ENCODE measurements around the gene SH3BGRL2.
A peak's percentile ranks its signal among the peaks of the same experiment; 100 is the strongest.

SH3BGRL2 gene

GRCh38 chr6:79605061-79605460, 26.1 kb upstream of the SH3BGRL2 start:
- Histone ChIP-seq H3K9me3 (ENCODE audit: control insufficient read depth, low read length) (no peaks in the 10 kb centered on the region), H3K4me1 (ENCODE audit: control insufficient read depth, insufficient read depth, low read length) (peaks cover 15% of the 10 kb centered on the region), H3K4me3 (ENCODE audit: low read length) (no peak overlapping the region), H3K9ac (ENCODE audit: low read length) (no peak overlapping the region), H3K27me3 (replicated peaks; ENCODE audit: control insufficient read depth, insufficient read depth, low read length) (no peaks in the 10 kb centered on the region), H3K36me3 (ENCODE audit: control insufficient read depth, insufficient read depth, low read length, severe bottlenecking) (no peaks in the 10 kb centered on the region)
- no peak for DNase-seq (ENCODE audit: low read depth)

DNA sequence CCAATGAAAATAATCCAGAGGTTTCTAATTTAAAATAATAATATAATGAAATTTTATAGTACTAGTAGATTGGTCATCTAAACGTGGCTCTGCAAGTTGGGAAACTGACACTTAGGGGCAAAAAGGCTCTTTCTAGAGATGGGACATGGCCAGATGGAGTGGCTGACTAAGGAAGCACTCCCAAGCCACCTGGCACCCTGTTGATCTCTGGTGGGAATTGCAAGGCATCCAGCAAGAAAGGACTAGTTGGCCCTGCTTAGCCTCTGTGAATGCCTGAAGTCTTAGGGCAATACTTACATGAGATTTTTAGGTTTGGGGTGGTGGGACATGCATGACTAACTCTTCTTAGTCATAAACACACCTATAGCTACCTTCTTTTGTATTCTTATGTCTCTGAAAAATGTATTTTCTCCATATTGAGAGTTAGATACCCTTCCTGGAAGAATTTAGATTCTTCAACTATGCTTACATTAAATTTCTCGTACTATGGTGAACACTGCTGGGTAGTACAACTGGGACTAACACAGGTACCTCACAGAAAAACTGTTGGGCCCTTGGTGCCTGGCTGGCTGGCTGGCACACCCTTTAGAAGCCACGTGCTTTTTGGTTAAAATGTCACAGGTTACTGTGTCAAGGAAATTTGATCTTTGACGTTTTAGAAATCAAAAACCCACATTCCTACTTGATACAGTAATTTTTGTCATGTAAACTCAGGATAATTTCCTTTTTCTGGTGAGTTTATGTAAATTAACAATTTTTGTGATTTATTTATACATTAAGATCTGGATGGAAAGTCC, 25.0 kb upstream of the SH3BGRL2 start:
- Histone ChIP-seq H3K9me3 (ENCODE audit: control insufficient read depth, low read length) (no peaks in the 10 kb centered on the region), H3K4me3 (ENCODE audit: low read length) (no peak overlapping the region), H3K4me1 (ENCODE audit: control insufficient read depth, insufficient read depth, low read length) (peaks cover 15% of the 10 kb centered on the region), H3K36me3 (ENCODE audit: control insufficient read depth, insufficient read depth, low read length, severe bottlenecking) (no peaks in the 10 kb centered on the region), H3K9ac (ENCODE audit: low read length) (no peak overlapping the region), H3K27me3 (replicated peaks; ENCODE audit: control insufficient read depth, insufficient read depth, low read length) (no peaks in the 10 kb centered on the region)
- no peak for DNase-seq (ENCODE audit: low read depth)

GRCh38 chr6:79607000-79607399, 24.1 kb upstream of the SH3BGRL2 start:
- H3K27me3 ChIP-seq (replicated peaks; ENCODE audit: control insufficient read depth, insufficient read depth, low read length), result no peaks in the 10 kb centered on the region
- no peak overlapping the region for H3K4me3 ChIP-seq (ENCODE audit: low read length)
- no peak overlapping the region for H3K9ac ChIP-seq (ENCODE audit: low read length)
- H3K9me3 ChIP-seq (ENCODE audit: control insufficient read depth, low read length), result no peaks in the 10 kb centered on the region
- peaks cover 15% of the 10 kb centered on the region for H3K4me1 ChIP-seq (ENCODE audit: control insufficient read depth, insufficient read depth, low read length)
- no peaks in the 10 kb centered on the region for H3K36me3 ChIP-seq (ENCODE audit: control insufficient read depth, insufficient read depth, low read length, severe bottlenecking)
- DNase-seq (ENCODE audit: low read depth), result no peak

DNA sequence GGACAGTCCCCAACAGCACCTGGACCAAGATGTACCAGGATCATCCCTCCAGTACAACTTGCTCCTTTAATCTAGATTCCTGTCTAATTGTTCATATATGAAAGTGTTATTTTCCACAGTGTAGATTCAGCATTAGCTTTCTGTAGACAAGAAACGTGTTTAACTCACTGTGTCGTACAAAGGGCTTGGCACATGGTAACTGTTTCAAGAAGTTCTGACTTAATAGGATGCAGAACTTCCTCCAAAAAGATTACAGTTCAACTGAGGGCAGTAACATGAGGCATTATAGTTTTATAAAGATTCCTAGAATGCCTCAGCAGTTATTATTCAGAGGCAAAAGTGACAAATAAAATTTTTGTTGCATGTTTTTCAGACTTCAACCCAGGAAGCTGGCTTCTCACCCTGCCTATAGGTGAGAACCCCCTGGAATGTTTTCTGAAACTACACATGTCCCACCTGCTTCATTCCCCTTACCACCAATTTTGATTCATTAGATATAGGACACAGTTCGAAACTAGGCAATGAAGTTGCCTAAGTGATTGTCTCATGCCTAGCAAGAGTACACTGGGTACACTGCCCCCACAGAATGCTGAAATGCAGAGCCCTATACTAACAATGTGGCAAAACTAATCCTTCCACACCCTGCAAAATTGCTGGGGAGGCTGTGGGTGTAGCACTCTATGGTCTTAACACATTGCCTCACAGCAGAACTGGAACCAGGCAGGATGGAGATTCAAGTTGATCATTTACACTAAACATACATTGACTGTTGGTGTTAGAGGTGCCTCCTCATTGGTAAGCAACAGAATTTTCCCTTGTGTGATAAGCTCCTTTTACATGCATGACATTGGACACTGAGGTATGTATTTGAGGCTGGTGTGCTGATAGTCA, 22.6 kb upstream of the SH3BGRL2 start:
- no peaks in the 10 kb centered on the region for H3K9me3 ChIP-seq (ENCODE audit: control insufficient read depth, low read length)
- H3K4me1 ChIP-seq (ENCODE audit: control insufficient read depth, insufficient read depth, low read length), result peaks cover 15% of the 10 kb centered on the region
- H3K36me3 ChIP-seq (ENCODE audit: control insufficient read depth, insufficient read depth, low read length, severe bottlenecking), result no peaks in the 10 kb centered on the region
- no peaks in the 10 kb centered on the region for H3K27me3 ChIP-seq (replicated peaks; ENCODE audit: control insufficient read depth, insufficient read depth, low read length)
- peak; percentile 9 for DNase-seq (ENCODE audit: low read depth)
- H3K4me3 ChIP-seq (ENCODE audit: low read length), result no peak overlapping the region
- H3K9ac ChIP-seq (ENCODE audit: low read length), result peak overlapping the region; percentile 21

- Histone ChIP-seq H3K9ac (ENCODE audit: low read length) (peak overlapping the region; percentile 21), H3K4me1 (ENCODE audit: control insufficient read depth, insufficient read depth, low read length) (peaks cover 15% of the 10 kb centered on the region), H3K36me3 (ENCODE audit: control insufficient read depth, insufficient read depth, low read length, severe bottlenecking) (no peaks in the 10 kb centered on the region), H3K27me3 (replicated peaks; ENCODE audit: control insufficient read depth, insufficient read depth, low read length) (no peaks in the 10 kb centered on the region), H3K4me3 (ENCODE audit: low read length) (no peak overlapping the region), H3K9me3 (ENCODE audit: control insufficient read depth, low read length) (no peaks in the 10 kb centered on the region)
- no peak for DNase-seq (ENCODE audit: low read depth)
Observed at GRCh38 chr6:79609225-79609595, 21.9 kb upstream of the SH3BGRL2 start.

GRCh38 chr6:79610306-79611009, 20.7 kb upstream of the SH3BGRL2 start:
- H3K9me3 ChIP-seq (ENCODE audit: control insufficient read depth, low read length), result no peaks in the 10 kb centered on the region
- peaks cover 15% of the 10 kb centered on the region for H3K4me1 ChIP-seq (ENCODE audit: control insufficient read depth, insufficient read depth, low read length)
- H3K9ac ChIP-seq (ENCODE audit: low read length), result no peak overlapping the region
- H3K4me3 ChIP-seq (ENCODE audit: low read length), result no peak overlapping the region
- H3K36me3 ChIP-seq (ENCODE audit: control insufficient read depth, insufficient read depth, low read length, severe bottlenecking), result no peaks in the 10 kb centered on the region
- no peaks in the 10 kb centered on the region for H3K27me3 ChIP-seq (replicated peaks; ENCODE audit: control insufficient read depth, insufficient read depth, low read length)
- no peak for DNase-seq (ENCODE audit: low read depth)

GRCh38 chr6:79612457-79612856, 18.7 kb upstream of the SH3BGRL2 start:
- Histone ChIP-seq H3K4me1 (ENCODE audit: control insufficient read depth, insufficient read depth, low read length) (peaks cover 15% of the 10 kb centered on the region), H3K9ac (ENCODE audit: low read length) (no peak overlapping the region), H3K9me3 (ENCODE audit: control insufficient read depth, low read length) (no peaks in the 10 kb centered on the region), H3K4me3 (ENCODE audit: low read length) (no peak overlapping the region), H3K27me3 (replicated peaks; ENCODE audit: control insufficient read depth, insufficient read depth, low read length) (no peaks in the 10 kb centered on the region), H3K36me3 (ENCODE audit: control insufficient read depth, insufficient read depth, low read length, severe bottlenecking) (no peaks in the 10 kb centered on the region)
- no peak for DNase-seq (ENCODE audit: low read depth)

- H3K36me3 ChIP-seq (ENCODE audit: control insufficient read depth, insufficient read depth, low read length, severe bottlenecking), result no peaks in the 10 kb centered on the region
Observed at GRCh38 chr6:79612918-79613317, 18.2 kb upstream of the SH3BGRL2 start.

GRCh38 chr6:79613912-79614311, 17.2 kb upstream of the SH3BGRL2 start:
- H3K4me1 ChIP-seq (ENCODE audit: control insufficient read depth, insufficient read depth, low read length), result peaks cover 5% of the 10 kb centered on the region
- DNase-seq (ENCODE audit: low read depth), result no peak
- no peaks in the 10 kb centered on the region for H3K27me3 ChIP-seq (replicated peaks; ENCODE audit: control insufficient read depth, insufficient read depth, low read length)
- H3K9me3 ChIP-seq (ENCODE audit: control insufficient read depth, low read length), result no peaks in the 10 kb centered on the region
- no peak overlapping the region for H3K4me3 ChIP-seq (ENCODE audit: low read length)
- H3K36me3 ChIP-seq (ENCODE audit: control insufficient read depth, insufficient read depth, low read length, severe bottlenecking), result no peaks in the 10 kb centered on the region
- no peak overlapping the region for H3K9ac ChIP-seq (ENCODE audit: low read length)

More at GRCh38 chr6:79612918-79613317, 18.2 kb upstream of the SH3BGRL2 start:
- Histone ChIP-seq H3K9me3 (ENCODE audit: control insufficient read depth, low read length) (no peaks in the 10 kb centered on the region), H3K4me1 (ENCODE audit: control insufficient read depth, insufficient read depth, low read length) (peaks cover 15% of the 10 kb centered on the region), H3K27me3 (replicated peaks; ENCODE audit: control insufficient read depth, insufficient read depth, low read length) (no peaks in the 10 kb centered on the region), H3K4me3 (ENCODE audit: low read length) (no peak overlapping the region), H3K9ac (ENCODE audit: low read length) (no peak overlapping the region)
- DNase-seq (ENCODE audit: low read depth), result no peak

DNA sequence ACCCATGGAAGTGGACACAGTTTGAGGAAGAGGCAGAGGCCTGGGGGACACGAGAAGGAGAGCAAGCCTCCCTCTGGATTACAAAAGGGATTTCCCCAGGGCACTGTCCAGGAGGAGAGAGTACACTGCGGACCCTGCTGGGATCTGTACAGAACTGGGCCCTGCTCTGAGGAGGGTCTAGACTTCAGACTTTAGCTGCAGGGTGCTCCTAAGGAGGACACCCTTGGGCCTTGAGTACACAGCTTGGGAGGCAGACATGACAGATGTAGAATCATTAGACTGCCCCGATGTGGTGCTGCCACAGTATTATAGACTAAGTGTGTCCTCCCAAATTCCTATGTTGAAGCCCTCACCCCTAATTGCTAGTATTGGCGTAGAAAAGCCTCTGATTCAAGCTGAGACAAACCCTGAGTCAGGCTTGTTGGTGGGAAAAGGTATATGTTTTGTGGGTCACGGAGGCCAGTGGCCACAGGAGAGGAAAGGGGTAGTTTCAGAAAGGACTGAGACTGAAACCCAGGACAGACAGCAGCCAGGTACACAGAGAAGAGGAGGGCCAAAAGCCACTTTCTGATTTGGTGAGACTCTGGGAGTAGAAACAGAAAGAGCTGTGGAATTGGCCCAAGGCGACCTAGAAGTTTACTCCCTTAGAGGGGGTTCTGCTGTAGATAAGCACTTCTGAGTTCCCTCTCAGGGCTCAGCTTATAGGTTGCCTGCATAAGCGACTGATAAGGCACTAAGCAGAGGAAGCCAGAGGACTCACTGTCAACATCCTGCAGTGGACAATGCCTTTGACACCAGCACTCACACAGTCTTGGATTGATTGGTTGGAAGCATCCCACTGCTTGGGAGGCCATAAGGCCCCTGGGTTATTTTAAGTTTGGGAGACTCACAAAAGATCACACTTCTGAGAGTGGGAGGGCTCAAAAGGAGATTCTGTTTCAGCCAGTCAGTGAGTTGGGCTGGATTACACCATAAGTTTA, 16.5 kb upstream of the SH3BGRL2 start:
- no peak for DNase-seq (ENCODE audit: low read depth)
- no peaks in the 10 kb centered on the region for H3K36me3 ChIP-seq (ENCODE audit: control insufficient read depth, insufficient read depth, low read length, severe bottlenecking)
- H3K9me3 ChIP-seq (ENCODE audit: control insufficient read depth, low read length), result no peaks in the 10 kb centered on the region
- no peak overlapping the region for H3K9ac ChIP-seq (ENCODE audit: low read length)
- H3K27me3 ChIP-seq (replicated peaks; ENCODE audit: control insufficient read depth, insufficient read depth, low read length), result no peaks in the 10 kb centered on the region
- H3K4me1 ChIP-seq (ENCODE audit: control insufficient read depth, insufficient read depth, low read length), result no peaks in the 10 kb centered on the region
- H3K4me3 ChIP-seq (ENCODE audit: low read length), result no peak overlapping the region
